KMS-11 (cell line): ENCODE measurements around the gene CASP12.

Source experiments
- H2AFZ ChIP-seq: fragments of 200-600 bp; sonication (generic); 2 replicates; pipeline ENCODE4 v1.6.1; 2016; ENCODE audit warnings: antibody characterized with exemption, mixed run types, low read depth
- H3K27ac ChIP-seq: fragments of 200-600 bp; sonication (generic); 2 replicates; pipeline ENCODE4 v1.6.1; 2016; ENCODE audit warnings: mild to moderate bottlenecking, mixed run types
- H3K27me3 ChIP-seq: fragments of 200-600 bp; sonication (generic); 2 replicates; pipeline ENCODE4 v1.6.1; 2017; ENCODE audit warnings: mild to moderate bottlenecking, low read depth, mixed run types, moderate library complexity; ENCODE audit not compliant: insufficient read depth
- H3K36me3 ChIP-seq: fragments of 200-600 bp; sonication (generic); 2 replicates; pipeline ENCODE4 v1.6.1; 2017; ENCODE audit warnings: mild to moderate bottlenecking, mixed run types; ENCODE audit not compliant: insufficient read depth
- H3K4me1 ChIP-seq: fragments of 200-600 bp; sonication (generic); 2 replicates; pipeline ENCODE4 v1.6.1; 2016; ENCODE audit warnings: mild to moderate bottlenecking, low read depth, mixed run types; ENCODE audit not compliant: poor library complexity, severe bottlenecking
- H3K4me2 ChIP-seq: fragments of 200-600 bp; sonication (generic); 2 replicates; pipeline ENCODE4 v1.7.0; 2016; ENCODE audit warnings: mild to moderate bottlenecking, mixed run types
- H3K4me3 ChIP-seq: fragments of 200-600 bp; sonication (generic); IDR thresholded peaks from 2 replicates; pipeline ENCODE4 v1.6.1; 2017; ENCODE audit warnings: low read depth, low read length, mixed read lengths; ENCODE audit not compliant: insufficient read depth
- H3K79me2 ChIP-seq: fragments of 200-600 bp; sonication (generic); 2 replicates; pipeline ENCODE4 v1.6.1; 2016; ENCODE audit warnings: low read depth, mixed run types; ENCODE audit not compliant: insufficient read depth
- H3K9ac ChIP-seq: fragments of 200-600 bp; sonication (generic); 2 replicates; pipeline ENCODE4 v1.6.1; 2016; ENCODE audit warnings: mild to moderate bottlenecking, mixed run types
- H4K20me1 ChIP-seq: fragments of 200-600 bp; sonication (generic); 2 replicates; pipeline ENCODE4 v1.6.1; 2016; ENCODE audit warnings: mild to moderate bottlenecking, mixed run types; ENCODE audit not compliant: insufficient read depth
- TF ChIP-seq, protein P1 (sequence below): fragments of 200-600 bp; sonication (generic); conservative IDR thresholded peaks from 2 replicates; pipeline ENCODE4 v1.6.1; 2017; ENCODE audit warnings: low read depth, mild to moderate bottlenecking, antibody characterized with exemption, low read length, moderate library complexity, mixed read lengths

Gene CASP12

DNA sequence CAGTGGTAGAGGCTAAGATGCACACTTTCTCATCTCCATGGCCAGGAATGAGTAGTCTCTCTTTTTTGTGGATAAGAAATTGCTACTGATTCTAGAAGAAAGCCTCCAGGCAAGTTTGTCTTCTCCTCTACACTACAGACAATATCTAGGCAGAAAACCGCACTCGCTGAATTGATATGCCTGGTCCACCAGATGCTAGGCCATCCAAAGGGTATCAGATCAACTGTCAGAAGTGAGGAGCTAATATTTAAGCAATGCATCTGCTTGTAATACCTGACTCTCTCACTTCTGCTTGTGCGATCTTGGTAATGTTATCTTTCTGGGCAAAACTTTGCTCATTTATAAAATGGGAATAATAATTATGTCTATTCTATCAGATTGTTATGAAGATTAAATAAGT lies 45.0 kb downstream of the CASP12 start:
- Histone ChIP-seq H4K20me1 (no peaks in the 10 kb centered on the region), H3K4me2 (no peak overlapping the region), H3K4me1 (no peaks in the 10 kb centered on the region), H3K27me3 (no peaks in the 10 kb centered on the region), H3K4me3 (no peak overlapping the region), H3K9ac (no peak overlapping the region), H2AFZ (no peak overlapping the region), H3K36me3 (no peaks in the 10 kb centered on the region), H3K79me2 (no peaks in the 10 kb centered on the region), H3K27ac (no peak overlapping the region)
- TF ChIP-seq, protein P1, sequence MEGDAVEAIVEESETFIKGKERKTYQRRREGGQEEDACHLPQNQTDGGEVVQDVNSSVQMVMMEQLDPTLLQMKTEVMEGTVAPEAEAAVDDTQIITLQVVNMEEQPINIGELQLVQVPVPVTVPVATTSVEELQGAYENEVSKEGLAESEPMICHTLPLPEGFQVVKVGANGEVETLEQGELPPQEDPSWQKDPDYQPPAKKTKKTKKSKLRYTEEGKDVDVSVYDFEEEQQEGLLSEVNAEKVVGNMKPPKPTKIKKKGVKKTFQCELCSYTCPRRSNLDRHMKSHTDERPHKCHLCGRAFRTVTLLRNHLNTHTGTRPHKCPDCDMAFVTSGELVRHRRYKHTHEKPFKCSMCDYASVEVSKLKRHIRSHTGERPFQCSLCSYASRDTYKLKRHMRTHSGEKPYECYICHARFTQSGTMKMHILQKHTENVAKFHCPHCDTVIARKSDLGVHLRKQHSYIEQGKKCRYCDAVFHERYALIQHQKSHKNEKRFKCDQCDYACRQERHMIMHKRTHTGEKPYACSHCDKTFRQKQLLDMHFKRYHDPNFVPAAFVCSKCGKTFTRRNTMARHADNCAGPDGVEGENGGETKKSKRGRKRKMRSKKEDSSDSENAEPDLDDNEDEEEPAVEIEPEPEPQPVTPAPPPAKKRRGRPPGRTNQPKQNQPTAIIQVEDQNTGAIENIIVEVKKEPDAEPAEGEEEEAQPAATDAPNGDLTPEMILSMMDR = no peak

DNA sequence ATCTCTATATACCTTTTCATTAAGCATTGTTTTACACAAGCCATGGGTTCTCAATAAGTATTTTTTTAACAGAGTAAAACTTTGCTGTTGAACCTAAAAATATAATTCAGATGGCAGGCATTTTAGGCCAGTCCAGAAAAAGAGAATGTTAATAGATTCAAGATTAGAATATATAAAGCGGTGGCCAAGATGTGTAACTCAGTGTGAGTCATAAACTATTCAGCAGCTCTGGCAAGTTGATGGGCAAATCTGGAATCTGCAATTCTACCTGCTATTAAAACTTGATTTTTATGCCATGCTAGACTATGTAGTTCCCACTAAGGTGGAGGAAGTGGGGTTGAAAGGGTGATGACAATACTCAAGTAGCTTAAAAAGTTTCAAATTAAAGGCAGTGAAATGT lies 45.4 kb downstream of the CASP12 start:
- H3K27me3 ChIP-seq = no peaks in the 10 kb centered on the region
- H4K20me1 ChIP-seq = no peaks in the 10 kb centered on the region
- no peak overlapping the region for H2AFZ ChIP-seq
- H3K9ac ChIP-seq = no peak overlapping the region
- H3K4me2 ChIP-seq = no peak overlapping the region
- H3K4me3 ChIP-seq = no peak overlapping the region
- H3K27ac ChIP-seq = no peak overlapping the region
- no peaks in the 10 kb centered on the region for H3K36me3 ChIP-seq
- no peaks in the 10 kb centered on the region for H3K79me2 ChIP-seq
- TF ChIP-seq, protein P1 = no peak
- no peaks in the 10 kb centered on the region for H3K4me1 ChIP-seq

DNA sequence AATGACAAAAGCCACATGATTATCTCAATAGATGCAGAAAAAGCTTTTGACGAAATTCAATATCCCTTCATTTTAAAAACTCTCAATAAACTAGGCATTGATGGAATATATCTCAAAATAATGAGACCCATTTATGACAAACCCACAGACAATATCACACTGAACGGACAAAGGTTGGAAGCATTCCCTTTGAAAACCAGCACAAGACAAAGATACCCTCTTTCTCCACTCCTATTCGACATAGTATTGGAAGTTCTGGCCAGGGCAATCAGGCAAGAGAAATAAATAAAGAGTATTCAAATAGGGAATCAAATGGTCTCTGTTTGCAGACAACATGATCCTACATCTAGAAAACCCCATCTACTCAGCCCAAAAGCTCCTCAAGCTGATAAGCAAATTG lies 52.0 kb downstream of the CASP12 start:
- TF ChIP-seq, protein P1 = no peak
- Histone ChIP-seq H3K4me1 (no peaks in the 10 kb centered on the region), H3K27ac (no peak overlapping the region), H2AFZ (no peak overlapping the region), H3K4me2 (no peak overlapping the region), H3K27me3 (no peaks in the 10 kb centered on the region), H3K36me3 (no peaks in the 10 kb centered on the region), H3K79me2 (no peaks in the 10 kb centered on the region), H4K20me1 (no peaks in the 10 kb centered on the region), H3K4me3 (no peak overlapping the region), H3K9ac (no peak overlapping the region)

DNA sequence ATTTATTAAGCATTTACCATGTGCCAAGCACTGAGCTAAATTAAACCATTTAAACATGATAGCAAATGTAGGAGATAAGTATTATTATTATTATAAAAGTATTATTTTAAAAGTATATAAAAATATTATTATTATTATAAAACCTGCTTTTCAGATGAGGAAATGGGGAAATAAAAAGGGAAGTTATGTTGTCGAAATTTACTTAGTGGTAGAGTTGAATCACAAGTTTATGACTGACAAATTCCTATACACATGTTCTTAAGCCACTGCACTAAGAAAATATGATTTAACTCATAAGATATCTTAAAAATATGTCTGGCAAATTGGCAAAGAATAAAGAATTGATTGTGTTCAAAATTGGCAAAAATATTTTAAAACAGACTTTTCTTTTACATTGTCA lies 53.8 kb downstream of the CASP12 start:
- TF ChIP-seq, protein P1 = no peak
- H3K27ac ChIP-seq = no peak overlapping the region
- no peak overlapping the region for H2AFZ ChIP-seq
- H3K36me3 ChIP-seq = no peaks in the 10 kb centered on the region
- no peaks in the 10 kb centered on the region for H4K20me1 ChIP-seq
- H3K4me3 ChIP-seq = no peak overlapping the region
- H3K9ac ChIP-seq = no peak overlapping the region
- no peaks in the 10 kb centered on the region for H3K79me2 ChIP-seq
- no peaks in the 10 kb centered on the region for H3K27me3 ChIP-seq
- no peaks in the 10 kb centered on the region for H3K4me1 ChIP-seq
- H3K4me2 ChIP-seq = no peak overlapping the region
